H9 (cell line): ENCODE results near the gene TTC33. TPM values are rescaled to one million over a fixed set of nuclear protein-coding genes. Genes with fewer than 3 reads are reported as not detected.
A peak's percentile ranks its signal among the peaks of the same experiment; 100 is the strongest.

Experiments used
- DNase-seq: peaks from one replicate; pipeline ENCODE4 v3.0.0-alpha.2; 2017
- H2AFZ ChIP-seq: one replicate; pipeline ENCODE4 v1.6.1; 2013; ENCODE audit warnings: mild to moderate bottlenecking, low read length, control low read depth, moderate library complexity
- H2AK5ac ChIP-seq: 2 replicates; pipeline ENCODE4 v1.6.1; 2013; ENCODE audit warnings: low read length, control low read depth, mixed read lengths; ENCODE audit not compliant: insufficient read length
- H2BK120ac ChIP-seq: one replicate; pipeline ENCODE4 v1.6.1; 2013; ENCODE audit warnings: low read depth, mild to moderate bottlenecking, low read length, control low read depth, inconsistent platforms; ENCODE audit not compliant: poor library complexity, severe bottlenecking
- H2BK12ac ChIP-seq: 2 replicates; pipeline ENCODE4 v1.6.1; 2013; ENCODE audit warnings: low read length, control low read depth, mixed read lengths, low read depth; ENCODE audit not compliant: insufficient read length
- H2BK15ac ChIP-seq: 2 replicates; pipeline ENCODE4 v1.6.1; 2013; ENCODE audit warnings: low read depth, low read length, control low read depth
- H2BK20ac ChIP-seq: one replicate; pipeline ENCODE4 v1.6.1; 2013; ENCODE audit warnings: low read depth, mild to moderate bottlenecking, low read length, control low read depth, inconsistent platforms; ENCODE audit not compliant: poor library complexity, severe bottlenecking
- H2BK5ac ChIP-seq: 2 replicates; pipeline ENCODE4 v1.6.1; 2013; ENCODE audit warnings: low read length, control low read depth, mixed read lengths; ENCODE audit not compliant: insufficient read length
- H3K14ac ChIP-seq: 2 replicates; pipeline ENCODE4 v1.6.1; 2013; ENCODE audit warnings: low read length, control low read depth; ENCODE audit not compliant: insufficient read depth
- H3K18ac ChIP-seq: 2 replicates; pipeline ENCODE4 v1.6.1; 2013; ENCODE audit warnings: low read depth, mild to moderate bottlenecking, mixed read lengths, low read length, control low read depth; ENCODE audit not compliant: insufficient read length
- H3K23ac ChIP-seq: 2 replicates; pipeline ENCODE4 v1.6.1; 2013; ENCODE audit warnings: low read length, control low read depth, mixed read lengths, low read depth; ENCODE audit not compliant: insufficient read length
- H3K23me2 ChIP-seq: 2 replicates; pipeline ENCODE4 v1.6.1; 2013; ENCODE audit warnings: low read depth, mild to moderate bottlenecking, mixed read lengths, low read length, control low read depth; ENCODE audit not compliant: insufficient read length, poor library complexity, severe bottlenecking
- H3K27ac ChIP-seq: 2 replicates; pipeline ENCODE4 v1.5.1; 2013; ENCODE audit warnings: low read length, control low read depth, mixed read lengths, low read depth; ENCODE audit not compliant: insufficient read length
- H3K27me3 ChIP-seq: 2 replicates; pipeline ENCODE4 v1.6.1; 2013; ENCODE audit warnings: low read length, control low read depth, inconsistent platforms; ENCODE audit not compliant: insufficient read depth
- H3K4ac ChIP-seq: 2 replicates; pipeline ENCODE4 v1.6.1; 2013; ENCODE audit warnings: low read depth, mild to moderate bottlenecking, control low read depth, inconsistent platforms, low read length, moderate library complexity
- H3K4me1 ChIP-seq: 2 replicates; pipeline ENCODE4 v1.6.1; 2013; ENCODE audit warnings: low read length, control low read depth, inconsistent platforms; ENCODE audit not compliant: insufficient read depth
- H3K4me2 ChIP-seq: 2 replicates; pipeline ENCODE4 v1.6.1; 2013; ENCODE audit warnings: low read length, control low read depth, mixed read lengths; ENCODE audit not compliant: insufficient read length, insufficient read depth
- H3K56ac ChIP-seq: 2 replicates; pipeline ENCODE4 v1.6.1; 2013; ENCODE audit warnings: low read depth, mild to moderate bottlenecking, mixed read lengths, low read length, control low read depth; ENCODE audit not compliant: insufficient read length
- H3K79me1 ChIP-seq: 2 replicates; pipeline ENCODE4 v1.6.1; 2013; ENCODE audit warnings: low read depth, mild to moderate bottlenecking, moderate library complexity, low read length, control low read depth, inconsistent platforms; ENCODE audit not compliant: insufficient read depth, poor library complexity, severe bottlenecking
- H3K79me2 ChIP-seq: 2 replicates; pipeline ENCODE4 v1.6.1; 2013; ENCODE audit warnings: low read length, control low read depth, inconsistent platforms; ENCODE audit not compliant: insufficient read depth
- H3K9ac ChIP-seq: 2 replicates; pipeline ENCODE4 v1.6.1; 2013; ENCODE audit warnings: low read length, control low read depth, mixed read lengths; ENCODE audit not compliant: insufficient read length; ENCODE audit errors: extremely low read depth
- H3K9me3 ChIP-seq: one replicate; pipeline ENCODE4 v1.6.1; 2013; ENCODE audit warnings: low read depth, low read length, inconsistent platforms; ENCODE audit not compliant: control insufficient read depth
- H3T11ph ChIP-seq: one replicate; pipeline ENCODE4 v1.6.1; 2013; ENCODE audit warnings: mild to moderate bottlenecking, low read length, control low read depth, inconsistent platforms
- H4K20me1 ChIP-seq: one replicate; pipeline ENCODE4 v1.6.1; 2013; ENCODE audit not compliant: control insufficient read depth, insufficient read length, insufficient read depth
- H4K5ac ChIP-seq: 2 replicates; pipeline ENCODE4 v1.6.1; 2013; ENCODE audit warnings: low read depth, mild to moderate bottlenecking, mixed read lengths, low read length, control low read depth; ENCODE audit not compliant: insufficient read length
- H4K8ac ChIP-seq: replicated peaks from 2 replicates; pipeline ENCODE4 v1.6.1; 2013; ENCODE audit warnings: low read length, control low read depth, mixed read lengths, low read depth; ENCODE audit not compliant: insufficient read length
- H4K91ac ChIP-seq: 2 replicates; pipeline ENCODE4 v1.6.1; 2013; ENCODE audit warnings: low read depth, mild to moderate bottlenecking, moderate library complexity, mixed read lengths, low read length, control low read depth; ENCODE audit not compliant: insufficient read length
- H3K27ac Mint-ChIP-seq, 3 experiments: 2 replicates in 2 of 3; 3 replicates in 1 of 3; pipeline ENCODE4 v1.8.0; 2020 to 2021; ENCODE audit warnings: mixed read lengths in 3 of 3, mild to moderate bottlenecking in 1 of 3, moderate library complexity in 1 of 3
- H3K27me3 Mint-ChIP-seq: 2 replicates; pipeline ENCODE4 v1.8.0; 2021; ENCODE audit warnings: low read depth, mild to moderate bottlenecking, moderate library complexity, mixed read lengths
- H3K36me3 Mint-ChIP-seq, 3 experiments: 2 replicates in 2 of 3; 3 replicates in 1 of 3; pipeline ENCODE4 v1.8.0; 2020 to 2021; ENCODE audit warnings: low read depth in 3 of 3, mixed read lengths in 3 of 3; ENCODE audit not compliant: insufficient read depth in 1 of 3
- H3K4me1 Mint-ChIP-seq, 2 experiments: 2 replicates each; pipeline ENCODE4 v1.8.0; 2020; ENCODE audit warnings: mixed read lengths in 2 of 2
- H3K4me3 Mint-ChIP-seq, 2 experiments: 2 replicates in 1 of 2; 3 replicates in 1 of 2; pipeline ENCODE4 v1.8.0; 2020 to 2021; ENCODE audit warnings: mild to moderate bottlenecking in 2 of 2, mixed read lengths in 2 of 2, moderate library complexity in 1 of 2
- H3K9me3 Mint-ChIP-seq, 2 experiments: 2 replicates in 1 of 2; 3 replicates in 1 of 2; pipeline ENCODE4 v1.8.0; 2020; ENCODE audit warnings: mild to moderate bottlenecking in 2 of 2, mixed read lengths in 2 of 2, moderate library complexity in 1 of 2
- total RNA-seq: library from RNA; stranded (reverse); gene quantifications from 2 replicates; pipeline ENCODE4 v1.2.1, GENCODE V29; 2021
- TF ChIP-seq, protein P1 (sequence below): fragments of 200-600 bp; sonication (generic); conservative IDR thresholded peaks from 3 replicates; pipeline ENCODE4 v1.8.0; 2021; ENCODE audit warnings: antibody characterized with exemption, mild to moderate bottlenecking

Gene TTC33
- total RNA-seq, 1 experiment from 2014 or later = 7.3 TPM

DNA sequence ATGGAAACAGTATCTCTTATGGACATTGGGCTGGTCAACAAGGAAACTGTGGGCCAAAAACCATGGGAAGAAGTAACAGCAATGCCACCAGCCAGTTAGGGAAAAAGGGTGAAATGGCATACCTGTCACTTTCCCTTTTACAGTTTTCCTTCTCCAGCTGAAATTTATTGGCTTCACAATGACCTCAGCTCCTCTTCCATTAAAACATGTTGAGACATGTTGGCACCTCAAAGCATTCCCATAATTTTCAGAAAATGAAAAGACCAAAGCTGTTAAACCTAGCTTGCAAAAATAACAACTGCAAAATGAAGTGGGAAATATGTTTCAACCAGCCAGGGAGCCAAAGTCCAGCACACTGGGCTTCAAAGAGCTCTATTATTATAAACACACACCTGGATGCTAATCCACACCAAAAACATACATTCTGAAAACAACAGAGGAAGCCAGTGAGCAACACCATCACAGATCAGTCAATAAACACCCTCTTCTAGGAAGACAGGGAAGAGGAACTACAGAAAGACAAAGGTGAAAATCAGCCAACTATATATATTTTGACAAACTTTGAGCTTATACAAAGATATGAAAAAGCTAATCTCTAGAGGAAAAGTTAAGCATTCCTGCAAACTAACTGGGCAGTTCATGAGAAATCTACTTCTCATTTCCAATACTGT is 154.4 kb downstream of the TTC33 start:
- H3K27me3 Mint-ChIP-seq = no peaks in the 10 kb centered on the region; the same call in 1 of the 2 replicates
- H2BK20ac ChIP-seq = no peak overlapping the region
- H2AFZ ChIP-seq = no peak overlapping the region
- H3K4ac ChIP-seq = no peak overlapping the region
- H3K4me2 ChIP-seq = no peak overlapping the region
- TF ChIP-seq, protein P1, sequence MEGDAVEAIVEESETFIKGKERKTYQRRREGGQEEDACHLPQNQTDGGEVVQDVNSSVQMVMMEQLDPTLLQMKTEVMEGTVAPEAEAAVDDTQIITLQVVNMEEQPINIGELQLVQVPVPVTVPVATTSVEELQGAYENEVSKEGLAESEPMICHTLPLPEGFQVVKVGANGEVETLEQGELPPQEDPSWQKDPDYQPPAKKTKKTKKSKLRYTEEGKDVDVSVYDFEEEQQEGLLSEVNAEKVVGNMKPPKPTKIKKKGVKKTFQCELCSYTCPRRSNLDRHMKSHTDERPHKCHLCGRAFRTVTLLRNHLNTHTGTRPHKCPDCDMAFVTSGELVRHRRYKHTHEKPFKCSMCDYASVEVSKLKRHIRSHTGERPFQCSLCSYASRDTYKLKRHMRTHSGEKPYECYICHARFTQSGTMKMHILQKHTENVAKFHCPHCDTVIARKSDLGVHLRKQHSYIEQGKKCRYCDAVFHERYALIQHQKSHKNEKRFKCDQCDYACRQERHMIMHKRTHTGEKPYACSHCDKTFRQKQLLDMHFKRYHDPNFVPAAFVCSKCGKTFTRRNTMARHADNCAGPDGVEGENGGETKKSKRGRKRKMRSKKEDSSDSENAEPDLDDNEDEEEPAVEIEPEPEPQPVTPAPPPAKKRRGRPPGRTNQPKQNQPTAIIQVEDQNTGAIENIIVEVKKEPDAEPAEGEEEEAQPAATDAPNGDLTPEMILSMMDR = no peak
- no peak overlapping the region for H2BK12ac ChIP-seq
- no peak overlapping the region for H3T11ph ChIP-seq
- peak overlapping the region in 1 of 3 experiments; percentile 3; a peak in 1 of 7 replicates for H3K27ac Mint-ChIP-seq
- no peaks in the 10 kb centered on the region for H3K4me1 ChIP-seq
- no peaks in the 10 kb centered on the region for H4K20me1 ChIP-seq
- H3K36me3 Mint-ChIP-seq = no peaks in the 10 kb centered on the region
- no peak overlapping the region for H3K56ac ChIP-seq
- no peak overlapping the region for H3K4me3 Mint-ChIP-seq
- H4K91ac ChIP-seq = no peak overlapping the region
- no peaks in the 10 kb centered on the region for H3K79me2 ChIP-seq
- no peak overlapping the region for H2AK5ac ChIP-seq
- no peak overlapping the region for H4K8ac ChIP-seq
- no peak overlapping the region for H2BK5ac ChIP-seq
- no peak overlapping the region for H3K18ac ChIP-seq
- H3K23ac ChIP-seq = no peak overlapping the region
- peaks cover 3 to 8% of the 10 kb centered on the region in 2 experiments; a peak in 3 of 4 replicates for H3K4me1 Mint-ChIP-seq
- H3K23me2 ChIP-seq = no peaks in the 10 kb centered on the region
- H3K27me3 ChIP-seq = no peaks in the 10 kb centered on the region
- no peaks in the 10 kb centered on the region for H3K9me3 ChIP-seq
- no peak for DNase-seq
- H2BK120ac ChIP-seq = no peak overlapping the region
- no peak overlapping the region for H3K14ac ChIP-seq
- no peak overlapping the region for H3K27ac ChIP-seq
- no peak overlapping the region for H2BK15ac ChIP-seq
- H3K9ac ChIP-seq = no peak overlapping the region
- no peak overlapping the region for H4K5ac ChIP-seq
- H3K9me3 Mint-ChIP-seq = no peaks in the 10 kb centered on the region
- H3K79me1 ChIP-seq = no peaks in the 10 kb centered on the region
